K562 (cell line): ENCODE measurements around the gene GLIS2. TPM values are rescaled to one million over a fixed set of nuclear protein-coding genes. Genes with fewer than 3 reads are reported as not detected.

ENCODE experiments used
- KDM1A ChIP-seq, 2 experiments: fragments of 450-650 bp; IDR thresholded peaks; 2 replicates each; pipeline ENCODE4 v1.6.1; 2016; ENCODE audit warnings: mild to moderate bottlenecking in 2 of 2
- PCBP1 ChIP-seq: fragments of 200-400 bp; formaldehyde crosslinking; IDR thresholded peaks from 2 replicates; pipeline ENCODE4 v1.6.1; 2018; ENCODE audit warnings: mild to moderate bottlenecking, low read depth, low read length; ENCODE audit not compliant: poor library complexity, severe bottlenecking
- polyA plus RNA-seq, 8 experiments: library from polyadenylated mRNA; depleted of rRNA in 4 of 8; stranded (reverse) in 5 of 8; unstranded in 3 of 8; fragments of >200 nt; fragmentation: Nextera tagmentation in 2 of 8; fragmentation: Illumina TruSeq in 1 of 8; extraction: Ambion mirVana in 2 of 8; extraction: Trizol in 1 of 8; gene quantifications; 2 replicates each; pipeline versions ENCODE4 v1.2.1 to v1.2.3, GENCODE V29; 2011 to 2014; ENCODE audit warnings: inconsistent platforms in 1 of 8, missing spikeins in 1 of 8
- total RNA-seq, 7 experiments: library from RNA; depleted of rRNA in 6 of 7; stranded (reverse); fragments of >200 nt in 6 of 7; fragmentation: Illumina TruSeq in 2 of 7; extraction: Trizol in 2 of 7; gene quantifications; 2 replicates each; pipeline versions ENCODE4 v1.2.1 to v1.2.3, GENCODE V29; 2011 to 2021; ENCODE audit warnings: low replicate concordance in 1 of 7
- TF ChIP-seq, protein P1 (sequence below): fragments of 450-650 bp; IDR thresholded peaks from 2 replicates; pipeline ENCODE4 v1.6.1; 2016; ENCODE audit warnings: mild to moderate bottlenecking, moderate library complexity
- TF ChIP-seq, protein P2 (sequence below): sonication (generic); formaldehyde crosslinking; IDR thresholded peaks from 2 replicates; pipeline ENCODE4 v1.8.0; 2022; ENCODE audit warnings: missing genetic modification reagents, mild to moderate bottlenecking, moderate library complexity, borderline replicate concordance
- TF ChIP-seq, protein P3 (sequence below): fragments of 250-450 bp; sonication (Bioruptor Pico); IDR thresholded peaks from 2 replicates; pipeline ENCODE4 v1.4.0; 2020; ENCODE audit warnings: mild to moderate bottlenecking, moderate library complexity

The GLIS2 gene
- total and polyA plus RNA-seq, 9 of the 15 experiments (the other 6 are each of a cell fraction or from before 2014, with no cell fraction given), result 0.10 to 9.0 (median 0.57) TPM

DNA sequence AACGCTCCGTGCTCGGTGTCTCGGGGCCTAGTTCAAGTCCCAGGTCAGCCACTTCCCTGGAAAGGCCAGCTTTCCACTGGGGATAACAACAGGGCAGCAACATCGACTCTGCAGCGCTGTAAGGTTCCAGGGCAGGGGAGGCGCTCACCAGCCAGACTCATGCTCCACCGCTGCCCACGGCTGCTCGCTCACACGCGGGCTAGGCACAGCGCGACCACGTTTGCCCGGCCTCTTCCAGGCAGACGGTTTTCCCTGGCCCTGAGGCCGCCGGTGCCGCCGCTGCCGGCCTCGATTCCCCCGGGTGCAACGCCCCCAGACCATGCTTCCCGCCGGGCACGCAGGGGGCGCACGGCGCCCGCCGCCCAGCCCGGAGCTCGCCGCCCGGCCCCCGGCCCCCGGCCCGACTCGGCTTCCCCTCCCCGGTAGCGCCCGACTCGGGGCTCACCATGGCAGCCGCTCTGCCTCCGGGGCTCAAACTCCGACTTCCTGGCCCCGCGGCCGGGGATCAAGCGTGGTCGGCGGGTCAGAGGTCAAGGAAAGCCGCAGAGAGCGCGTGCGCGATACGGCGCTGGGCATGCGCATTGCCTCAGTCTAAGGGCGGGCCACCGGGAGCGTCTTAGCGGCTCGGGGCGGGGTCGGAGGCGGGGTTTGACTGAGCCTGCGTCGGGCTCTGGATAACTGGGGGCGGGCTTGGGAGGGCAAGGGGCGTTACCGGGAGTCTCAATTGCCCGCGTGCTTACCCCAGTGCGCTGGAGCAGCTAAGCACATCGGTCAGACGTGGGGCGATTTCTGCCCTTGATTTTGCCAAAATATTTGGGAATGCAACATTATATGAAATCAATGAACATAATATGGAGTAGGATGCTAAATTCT, 35.2 kb downstream of the GLIS2 start, which contains the start of gene PAM16 (continued):
- TF ChIP-seq, protein P1, sequence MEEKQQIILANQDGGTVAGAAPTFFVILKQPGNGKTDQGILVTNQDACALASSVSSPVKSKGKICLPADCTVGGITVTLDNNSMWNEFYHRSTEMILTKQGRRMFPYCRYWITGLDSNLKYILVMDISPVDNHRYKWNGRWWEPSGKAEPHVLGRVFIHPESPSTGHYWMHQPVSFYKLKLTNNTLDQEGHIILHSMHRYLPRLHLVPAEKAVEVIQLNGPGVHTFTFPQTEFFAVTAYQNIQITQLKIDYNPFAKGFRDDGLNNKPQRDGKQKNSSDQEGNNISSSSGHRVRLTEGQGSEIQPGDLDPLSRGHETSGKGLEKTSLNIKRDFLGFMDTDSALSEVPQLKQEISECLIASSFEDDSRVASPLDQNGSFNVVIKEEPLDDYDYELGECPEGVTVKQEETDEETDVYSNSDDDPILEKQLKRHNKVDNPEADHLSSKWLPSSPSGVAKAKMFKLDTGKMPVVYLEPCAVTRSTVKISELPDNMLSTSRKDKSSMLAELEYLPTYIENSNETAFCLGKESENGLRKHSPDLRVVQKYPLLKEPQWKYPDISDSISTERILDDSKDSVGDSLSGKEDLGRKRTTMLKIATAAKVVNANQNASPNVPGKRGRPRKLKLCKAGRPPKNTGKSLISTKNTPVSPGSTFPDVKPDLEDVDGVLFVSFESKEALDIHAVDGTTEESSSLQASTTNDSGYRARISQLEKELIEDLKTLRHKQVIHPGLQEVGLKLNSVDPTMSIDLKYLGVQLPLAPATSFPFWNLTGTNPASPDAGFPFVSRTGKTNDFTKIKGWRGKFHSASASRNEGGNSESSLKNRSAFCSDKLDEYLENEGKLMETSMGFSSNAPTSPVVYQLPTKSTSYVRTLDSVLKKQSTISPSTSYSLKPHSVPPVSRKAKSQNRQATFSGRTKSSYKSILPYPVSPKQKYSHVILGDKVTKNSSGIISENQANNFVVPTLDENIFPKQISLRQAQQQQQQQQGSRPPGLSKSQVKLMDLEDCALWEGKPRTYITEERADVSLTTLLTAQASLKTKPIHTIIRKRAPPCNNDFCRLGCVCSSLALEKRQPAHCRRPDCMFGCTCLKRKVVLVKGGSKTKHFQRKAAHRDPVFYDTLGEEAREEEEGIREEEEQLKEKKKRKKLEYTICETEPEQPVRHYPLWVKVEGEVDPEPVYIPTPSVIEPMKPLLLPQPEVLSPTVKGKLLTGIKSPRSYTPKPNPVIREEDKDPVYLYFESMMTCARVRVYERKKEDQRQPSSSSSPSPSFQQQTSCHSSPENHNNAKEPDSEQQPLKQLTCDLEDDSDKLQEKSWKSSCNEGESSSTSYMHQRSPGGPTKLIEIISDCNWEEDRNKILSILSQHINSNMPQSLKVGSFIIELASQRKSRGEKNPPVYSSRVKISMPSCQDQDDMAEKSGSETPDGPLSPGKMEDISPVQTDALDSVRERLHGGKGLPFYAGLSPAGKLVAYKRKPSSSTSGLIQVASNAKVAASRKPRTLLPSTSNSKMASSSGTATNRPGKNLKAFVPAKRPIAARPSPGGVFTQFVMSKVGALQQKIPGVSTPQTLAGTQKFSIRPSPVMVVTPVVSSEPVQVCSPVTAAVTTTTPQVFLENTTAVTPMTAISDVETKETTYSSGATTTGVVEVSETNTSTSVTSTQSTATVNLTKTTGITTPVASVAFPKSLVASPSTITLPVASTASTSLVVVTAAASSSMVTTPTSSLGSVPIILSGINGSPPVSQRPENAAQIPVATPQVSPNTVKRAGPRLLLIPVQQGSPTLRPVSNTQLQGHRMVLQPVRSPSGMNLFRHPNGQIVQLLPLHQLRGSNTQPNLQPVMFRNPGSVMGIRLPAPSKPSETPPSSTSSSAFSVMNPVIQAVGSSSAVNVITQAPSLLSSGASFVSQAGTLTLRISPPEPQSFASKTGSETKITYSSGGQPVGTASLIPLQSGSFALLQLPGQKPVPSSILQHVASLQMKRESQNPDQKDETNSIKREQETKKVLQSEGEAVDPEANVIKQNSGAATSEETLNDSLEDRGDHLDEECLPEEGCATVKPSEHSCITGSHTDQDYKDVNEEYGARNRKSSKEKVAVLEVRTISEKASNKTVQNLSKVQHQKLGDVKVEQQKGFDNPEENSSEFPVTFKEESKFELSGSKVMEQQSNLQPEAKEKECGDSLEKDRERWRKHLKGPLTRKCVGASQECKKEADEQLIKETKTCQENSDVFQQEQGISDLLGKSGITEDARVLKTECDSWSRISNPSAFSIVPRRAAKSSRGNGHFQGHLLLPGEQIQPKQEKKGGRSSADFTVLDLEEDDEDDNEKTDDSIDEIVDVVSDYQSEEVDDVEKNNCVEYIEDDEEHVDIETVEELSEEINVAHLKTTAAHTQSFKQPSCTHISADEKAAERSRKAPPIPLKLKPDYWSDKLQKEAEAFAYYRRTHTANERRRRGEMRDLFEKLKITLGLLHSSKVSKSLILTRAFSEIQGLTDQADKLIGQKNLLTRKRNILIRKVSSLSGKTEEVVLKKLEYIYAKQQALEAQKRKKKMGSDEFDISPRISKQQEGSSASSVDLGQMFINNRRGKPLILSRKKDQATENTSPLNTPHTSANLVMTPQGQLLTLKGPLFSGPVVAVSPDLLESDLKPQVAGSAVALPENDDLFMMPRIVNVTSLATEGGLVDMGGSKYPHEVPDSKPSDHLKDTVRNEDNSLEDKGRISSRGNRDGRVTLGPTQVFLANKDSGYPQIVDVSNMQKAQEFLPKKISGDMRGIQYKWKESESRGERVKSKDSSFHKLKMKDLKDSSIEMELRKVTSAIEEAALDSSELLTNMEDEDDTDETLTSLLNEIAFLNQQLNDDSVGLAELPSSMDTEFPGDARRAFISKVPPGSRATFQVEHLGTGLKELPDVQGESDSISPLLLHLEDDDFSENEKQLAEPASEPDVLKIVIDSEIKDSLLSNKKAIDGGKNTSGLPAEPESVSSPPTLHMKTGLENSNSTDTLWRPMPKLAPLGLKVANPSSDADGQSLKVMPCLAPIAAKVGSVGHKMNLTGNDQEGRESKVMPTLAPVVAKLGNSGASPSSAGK, result peak; percentile 74
- TF ChIP-seq, protein P2, sequence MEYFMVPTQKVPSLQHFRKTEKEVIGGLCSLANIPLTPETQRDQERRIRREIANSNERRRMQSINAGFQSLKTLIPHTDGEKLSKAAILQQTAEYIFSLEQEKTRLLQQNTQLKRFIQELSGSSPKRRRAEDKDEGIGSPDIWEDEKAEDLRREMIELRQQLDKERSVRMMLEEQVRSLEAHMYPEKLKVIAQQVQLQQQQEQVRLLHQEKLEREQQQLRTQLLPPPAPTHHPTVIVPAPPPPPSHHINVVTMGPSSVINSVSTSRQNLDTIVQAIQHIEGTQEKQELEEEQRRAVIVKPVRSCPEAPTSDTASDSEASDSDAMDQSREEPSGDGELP (CRISPR knock-in tag), result peak; percentile 61
- TF ChIP-seq PCBP1 (peak; percentile 61), KDM1A (IDR thresholded peaks at IDR 0.05) (no peak)
- TF ChIP-seq, protein P3, sequence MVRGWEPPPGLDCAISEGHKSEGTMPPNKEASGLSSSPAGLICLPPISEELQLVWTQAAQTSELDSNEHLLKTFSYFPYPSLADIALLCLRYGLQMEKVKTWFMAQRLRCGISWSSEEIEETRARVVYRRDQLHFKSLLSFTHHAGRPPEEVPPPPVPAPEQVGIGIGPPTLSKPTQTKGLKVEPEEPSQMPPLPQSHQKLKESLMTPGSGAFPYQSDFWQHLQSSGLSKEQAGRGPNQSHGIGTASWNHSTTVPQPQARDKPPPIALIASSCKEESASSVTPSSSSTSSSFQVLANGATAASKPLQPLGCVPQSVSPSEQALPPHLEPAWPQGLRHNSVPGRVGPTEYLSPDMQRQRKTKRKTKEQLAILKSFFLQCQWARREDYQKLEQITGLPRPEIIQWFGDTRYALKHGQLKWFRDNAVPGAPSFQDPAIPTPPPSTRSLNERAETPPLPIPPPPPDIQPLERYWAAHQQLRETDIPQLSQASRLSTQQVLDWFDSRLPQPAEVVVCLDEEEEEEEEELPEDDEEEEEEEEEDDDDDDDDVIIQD, result peak; percentile 30; the same call in 1 of the 2 replicates
